GM12878 (cell line): ENCODE data around the gene ZBTB9. TPM values are rescaled to one million over a fixed set of nuclear protein-coding genes. Genes with fewer than 3 reads are reported as not detected.

Source experiments
- ATAC-seq: fragments of 200-7000 bp; cut with Tn5 transposase; 3 replicates; pipeline ENCODE4 v1.9.1; 2020; ENCODE audit warnings: mild to moderate bottlenecking, moderate library complexity
- BruUV-seq: library from RNA; stranded (reverse); fragments of 400-500 nt; replicated peaks from 2 replicates; lab custom pipeline; 2021; lab: Mats Ljungman, UMichigan
- CTCF ChIA-PET: fragments of 300-600 bp; sonication (Branson Sonifier 250); formaldehyde crosslinking; extraction: SDS; loops from one replicate; lab custom pipeline; 2021; ENCODE audit warnings: inconsistent platforms; lab: Yijun Ruan, JAX
- POLR2A ChIA-PET: fragments of 350-600 bp; formaldehyde crosslinking; extraction: SDS; loops from one replicate; lab custom pipeline; 2021; ENCODE audit warnings: inconsistent platforms; lab: Charles Lee
- RAD21 ChIA-PET: fragments of 300-600 bp; sonication (Branson Sonifier 250); formaldehyde crosslinking; loops from one replicate; lab custom pipeline; 2023; ENCODE audit warnings: antibody characterized with exemption; ENCODE audit not compliant: unreplicated experiment; lab: Charles Lee
- SMC1A ChIA-PET: fragments of 300-600 bp; sonication (Branson Sonifier 250); formaldehyde crosslinking; loops from one replicate; lab custom pipeline; 2023; ENCODE audit not compliant: unreplicated experiment, uncharacterized antibody; lab: Charles Lee
- DNase-seq: peaks from one replicate; pipeline ENCODE4 v3.0.0-alpha.2; 2011; ENCODE audit warnings: low read depth, low spot score
- FAIRE-seq: peaks from 3 replicates; lab custom pipeline; 2011; peaks lifted over from hg19 to GRCh38; lab: Jason Lieb, UNC
- H2AFZ ChIP-seq: 2 replicates; pipeline ENCODE4 v1.6.0; 2011; ENCODE audit warnings: low read depth, low read length, control low read depth; ENCODE audit not compliant: control insufficient read depth
- H3K27ac ChIP-seq: 2 replicates; pipeline ENCODE4 v1.5.1; 2011; ENCODE audit warnings: control low read depth; ENCODE audit not compliant: control insufficient read depth, insufficient read depth
- H3K27me3 ChIP-seq, 2 experiments: replicated peaks in 1 of 2; 2 replicates each; pipeline versions ENCODE4 v1.6.0 to v1.6.1; 2011; ENCODE audit warnings: low read length in 1 of 2; ENCODE audit not compliant: control insufficient read depth in 2 of 2, insufficient read depth in 2 of 2
- H3K36me3 ChIP-seq, 2 experiments: 2 replicates each; pipeline ENCODE4 v1.5.1; 2011; ENCODE audit warnings: low read length in 1 of 2; ENCODE audit not compliant: control insufficient read depth in 2 of 2, insufficient read depth in 2 of 2
- H3K4me1 ChIP-seq: 2 replicates; pipeline ENCODE4 v1.6.1; 2011; ENCODE audit warnings: mild to moderate bottlenecking, low read length, moderate library complexity, mixed read lengths; ENCODE audit not compliant: control insufficient read depth, insufficient read depth
- H3K4me2 ChIP-seq: 2 replicates; pipeline ENCODE4 v1.6.0; 2011; ENCODE audit warnings: control low read depth; ENCODE audit not compliant: control insufficient read depth, insufficient read depth
- H3K4me3 ChIP-seq: fragments of 200-600 bp; sonication (generic); 2 replicates; pipeline ENCODE4 v1.5.1; 2016
- H3K79me2 ChIP-seq: 2 replicates; pipeline ENCODE4 v1.6.0; 2011; ENCODE audit warnings: low read length; ENCODE audit not compliant: control insufficient read depth, insufficient read depth
- H3K9ac ChIP-seq: 2 replicates; pipeline ENCODE4 v1.8.0; 2011; ENCODE audit warnings: low read length, control low read depth, mixed read lengths; ENCODE audit not compliant: control insufficient read depth, insufficient read depth
- H3K9me3 ChIP-seq: replicated peaks from 3 replicates; pipeline ENCODE4 v1.5.1; 2011; ENCODE audit warnings: mild to moderate bottlenecking, low read length; ENCODE audit not compliant: control insufficient read depth, insufficient read depth
- H4K20me1 ChIP-seq: 2 replicates; pipeline ENCODE4 v1.6.0; 2011; ENCODE audit not compliant: control insufficient read depth, insufficient read depth
- ATF3 ChIP-seq: IDR thresholded peaks from 2 replicates; pipeline ENCODE4 v1.6.1; 2011; ENCODE audit warnings: low read depth, mild to moderate bottlenecking, low read length, moderate library complexity, borderline replicate concordance; ENCODE audit errors: extremely low read depth
- BCL11A ChIP-seq: IDR thresholded peaks from 2 replicates; pipeline ENCODE4 v1.6.1; 2011; ENCODE audit warnings: low read depth, low read length
- FOXM1 ChIP-seq: IDR thresholded peaks from 2 replicates; pipeline ENCODE4 v1.6.1; 2012; ENCODE audit warnings: low read depth, mild to moderate bottlenecking, inconsistent platforms, low read length, moderate library complexity
- GATAD2B ChIP-seq: fragments of 450-650 bp; conservative IDR thresholded peaks from 2 replicates; pipeline ENCODE4 v1.6.1; 2017; ENCODE audit warnings: low read depth, mild to moderate bottlenecking, moderate library complexity
- IKZF1 ChIP-seq: fragments of 450-650 bp; conservative IDR thresholded peaks from 2 replicates; pipeline ENCODE4 v1.6.1; 2017; ENCODE audit warnings: antibody characterized with exemption, mild to moderate bottlenecking
- KLF5 ChIP-seq: fragments of 450-650 bp; IDR thresholded peaks from 2 replicates; pipeline ENCODE4 v1.6.1; 2014; ENCODE audit warnings: mild to moderate bottlenecking; ENCODE audit not compliant: partially characterized antibody
- MXI1 ChIP-seq: fragments of 150-350 bp; IDR thresholded peaks from 2 replicates; pipeline ENCODE4 v1.6.1; 2011; ENCODE audit warnings: low read depth, mild to moderate bottlenecking, inconsistent platforms, low read length, improper control_type of control experiment
- PAX5 ChIP-seq: IDR thresholded peaks from 2 replicates; pipeline ENCODE4 v1.6.1; 2011; ENCODE audit warnings: low read depth, low read length, borderline replicate concordance
- WGBS: methylation state at CpG from one replicate; pipeline ENCODE4 v1.1.6; 2016; ENCODE audit warnings: low lambda C conversion rate; ENCODE audit not compliant: insufficient replicate concordance, insufficient coverage; ENCODE audit errors: missing lambda C conversion rate; 5-methylcytosine and 5-hydroxymethylcytosine counted together
- in situ Hi-C: fragments of 300-500 bp; cut with MboI; formaldehyde crosslinking; loops from 9 replicates; pipeline ENCODE4 v1.14.3; 2018; ENCODE audit warnings: mixed read lengths
- intact Hi-C: fragments of 100-400 bp; cut with micrococcal nuclease; formaldehyde crosslinking; loops from one replicate; pipeline ENCODE4 v1.14.2; 2022; ENCODE audit not compliant: unreplicated experiment
- polyA plus RNA-seq, 11 experiments: library from polyadenylated mRNA; depleted of rRNA in 4 of 11; unstranded in 6 of 11; stranded (reverse) in 5 of 11; fragments of >200 nt; fragmentation: Nextera tagmentation in 4 of 11; fragmentation: Illumina TruSeq in 1 of 11; extraction: Ambion mirVana in 4 of 11; extraction: Trizol in 1 of 11; gene quantifications; 1 replicate in 1 of 11; 2 replicates in 10 of 11; pipeline versions ENCODE4 v1.2.1 to v1.2.3, GENCODE V29; 2011 to 2016; ENCODE audit warnings: inconsistent platforms in 2 of 11, missing spikeins in 2 of 11, low read depth in 1 of 11
- total RNA-seq, 4 experiments: library from RNA; depleted of rRNA in 3 of 4; stranded (reverse); fragments of >200 nt in 3 of 4; fragmentation: Illumina TruSeq in 1 of 4; extraction: Trizol in 1 of 4; gene quantifications; 2 replicates each; pipeline versions ENCODE4 v1.2.1 to v1.2.3, GENCODE V29; 2013 to 2021
- TF ChIP-seq, protein P1 (sequence below): IDR thresholded peaks from 2 replicates; pipeline ENCODE4 v1.6.1; 2012; ENCODE audit warnings: low read depth, low read length, improper control_type of control experiment

Gene ZBTB9
- total and polyA plus RNA-seq, 10 of the 15 experiments (the other 5 are each of a cell fraction or from before 2014, with no cell fraction given), result 1.5 to 12.7 (median 6.9) TPM

DNA sequence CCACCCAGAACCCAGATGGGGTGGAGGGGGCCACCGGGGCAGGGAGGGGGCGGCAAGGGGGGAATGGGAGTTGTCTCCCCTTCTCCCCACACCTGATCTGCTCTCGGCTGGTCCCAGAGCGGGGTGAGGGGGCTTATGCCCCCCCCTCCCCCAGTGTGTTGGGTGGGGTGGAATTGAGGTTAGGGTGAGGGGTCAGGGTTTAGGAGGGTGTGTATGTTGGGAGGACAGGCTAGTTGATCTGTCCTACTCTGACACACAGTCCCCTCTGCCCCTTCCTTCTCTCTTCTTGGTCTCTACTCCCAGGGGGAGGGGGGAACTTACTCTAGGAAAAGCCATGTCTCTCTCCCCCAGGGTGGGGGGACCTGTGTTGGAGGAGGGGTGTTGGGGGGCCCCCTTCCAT, 1.9 kb upstream of the ZBTB9 start:
- CTCF ChIA-PET, result no interaction called here
- 100% methylated on average over 4 of the region's 4 CpGs for WGBS

More for the DNA sequence above, 1.9 kb upstream of the ZBTB9 start:
- H3K4me3 ChIP-seq, result no peak overlapping the region
- H4K20me1 ChIP-seq, result no peaks in the 10 kb centered on the region
- in situ Hi-C loops (no loop called here), intact Hi-C loops (no loop called here)
- no peaks in the 10 kb centered on the region for H3K27me3 ChIP-seq
- POLR2A ChIA-PET, result interaction anchor here (0.6 kb wide), 1 partner anchor 11 kb away, joined by 6 read pairs; no protein-coding TSS in a partner anchor
- H3K27ac ChIP-seq, result no peak overlapping the region
- no peak for TF ChIP-seq MXI1
- no peak for TF ChIP-seq FOXM1
- no peak for TF ChIP-seq PAX5
- TF ChIP-seq GATAD2B, result no peak
- no peak for TF ChIP-seq KLF5
- TF ChIP-seq, protein P1, sequence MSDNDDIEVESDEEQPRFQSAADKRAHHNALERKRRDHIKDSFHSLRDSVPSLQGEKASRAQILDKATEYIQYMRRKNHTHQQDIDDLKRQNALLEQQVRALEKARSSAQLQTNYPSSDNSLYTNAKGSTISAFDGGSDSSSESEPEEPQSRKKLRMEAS, result no peak
- TF ChIP-seq BCL11A, result no peak
- no peak for TF ChIP-seq ATF3
- TF ChIP-seq IKZF1, result no peak
- RAD21 ChIA-PET, result no interaction called here
- H3K9ac ChIP-seq, result no peak overlapping the region
- no peak overlapping the region for H3K4me2 ChIP-seq
- no peaks in the 10 kb centered on the region for H3K9me3 ChIP-seq
- no peak overlapping the region for H2AFZ ChIP-seq
- peaks cover 3% of the 10 kb centered on the region; the same call in 1 of the 2 replicates for H3K4me1 ChIP-seq
- FAIRE-seq (no peak), ATAC-seq (no peak), DNase-seq (no peak)
- H3K36me3 ChIP-seq, result no peaks in the 10 kb centered on the region; a peak in 1 of 4 replicates
- BruUV-seq, result no TSS peak
- SMC1A ChIA-PET, result no interaction called here
- H3K79me2 ChIP-seq, result peaks cover 17% of the 10 kb centered on the region
